DMS79 treated with DMSO at 0.1 percent for 48 hours (cell line): ENCODE results near the gene CXCL16.
"Not testable (repeated sequence)": the region's sequence is repeated elsewhere in the genome, so short reads cannot be mapped to it uniquely, and the experiment has no call there.

Experiments
- DNase-seq: peaks from one replicate; lab custom pipeline; 2025; lab: John Stamatoyannopoulos, UW

Gene CXCL16

GRCh38 chr17:4699401-4700056 lies 40.2 kb downstream of the CXCL16 start:
- not testable (repeated sequence) for DNase-seq

GRCh38 chr17:4696437-4696805 lies 43.3 kb downstream of the CXCL16 start:
- no peak for DNase-seq

- DNase-seq: no peak
Measured at GRCh38 chr17:4693416-4693815, 46.3 kb downstream of the CXCL16 start.

- no peak for DNase-seq
Measured at GRCh38 chr17:4691686-4692085, 48.0 kb downstream of the CXCL16 start.

DNA sequence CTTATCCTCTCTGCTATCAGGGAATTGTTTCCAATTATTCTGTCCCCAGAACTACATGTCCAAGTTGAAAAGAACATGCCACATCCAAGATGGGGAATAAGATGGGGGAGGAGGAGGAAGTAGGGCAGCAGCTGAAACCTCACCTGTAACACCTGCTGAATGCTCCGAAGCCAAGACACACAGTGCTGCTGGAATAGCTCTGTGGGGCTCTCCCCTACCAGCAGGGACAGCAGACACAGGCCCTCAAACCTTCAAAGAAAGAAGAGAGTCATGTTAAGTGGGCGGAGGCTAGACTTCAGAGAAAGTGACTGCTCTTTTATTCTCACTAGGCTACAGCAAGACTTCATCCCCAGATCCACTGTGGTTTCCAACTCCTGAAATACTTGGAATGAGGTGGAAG lies 49.0 kb downstream of the CXCL16 start:
- DNase-seq: no peak

- DNase-seq: not testable (repeated sequence)
Measured at GRCh38 chr17:4689872-4690271, 49.9 kb downstream of the CXCL16 start.

GRCh38 chr17:4683739-4684138 lies 56.0 kb downstream of the CXCL16 start:
- not testable (repeated sequence) for DNase-seq
